ENCODE data around the gene MXRA7.

DNA sequence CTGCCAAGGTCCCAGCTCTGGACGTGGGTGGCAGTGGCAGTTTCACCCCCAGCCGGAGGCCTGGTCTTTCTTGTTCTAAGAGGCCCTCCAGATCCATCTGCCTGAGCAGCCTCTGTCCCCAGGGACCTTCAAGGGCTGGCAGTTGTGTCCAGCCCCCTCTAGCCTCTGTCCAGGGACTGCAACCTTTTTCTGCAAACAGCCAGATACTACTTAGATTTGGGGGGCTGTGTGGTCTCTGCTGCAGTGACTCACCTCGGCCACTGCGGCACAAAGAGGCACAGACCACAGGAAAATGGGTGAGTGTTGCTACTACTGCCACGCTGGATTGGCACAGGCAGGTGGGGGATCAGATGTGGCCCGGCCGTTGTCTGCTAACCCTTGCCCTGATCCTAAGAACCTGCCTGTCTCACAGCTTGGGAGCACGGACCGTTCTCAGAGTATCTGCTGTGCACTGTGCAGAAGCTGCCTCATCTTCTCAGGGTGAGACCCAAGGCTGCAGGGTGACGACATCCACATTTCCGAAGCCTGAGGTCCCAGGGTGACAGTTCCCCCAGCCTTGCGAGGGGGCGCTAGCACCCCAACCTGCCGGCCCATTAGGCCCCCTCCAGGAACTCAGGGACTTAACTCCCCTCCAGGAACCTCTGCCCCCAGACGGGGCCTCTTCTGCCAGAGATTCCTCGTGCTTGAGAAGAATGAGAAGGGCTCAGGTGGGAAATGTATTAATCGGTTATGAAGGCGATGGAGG, 27.6 kb downstream of the MXRA7 start:
- TF ChIP-seq, protein P1, sequence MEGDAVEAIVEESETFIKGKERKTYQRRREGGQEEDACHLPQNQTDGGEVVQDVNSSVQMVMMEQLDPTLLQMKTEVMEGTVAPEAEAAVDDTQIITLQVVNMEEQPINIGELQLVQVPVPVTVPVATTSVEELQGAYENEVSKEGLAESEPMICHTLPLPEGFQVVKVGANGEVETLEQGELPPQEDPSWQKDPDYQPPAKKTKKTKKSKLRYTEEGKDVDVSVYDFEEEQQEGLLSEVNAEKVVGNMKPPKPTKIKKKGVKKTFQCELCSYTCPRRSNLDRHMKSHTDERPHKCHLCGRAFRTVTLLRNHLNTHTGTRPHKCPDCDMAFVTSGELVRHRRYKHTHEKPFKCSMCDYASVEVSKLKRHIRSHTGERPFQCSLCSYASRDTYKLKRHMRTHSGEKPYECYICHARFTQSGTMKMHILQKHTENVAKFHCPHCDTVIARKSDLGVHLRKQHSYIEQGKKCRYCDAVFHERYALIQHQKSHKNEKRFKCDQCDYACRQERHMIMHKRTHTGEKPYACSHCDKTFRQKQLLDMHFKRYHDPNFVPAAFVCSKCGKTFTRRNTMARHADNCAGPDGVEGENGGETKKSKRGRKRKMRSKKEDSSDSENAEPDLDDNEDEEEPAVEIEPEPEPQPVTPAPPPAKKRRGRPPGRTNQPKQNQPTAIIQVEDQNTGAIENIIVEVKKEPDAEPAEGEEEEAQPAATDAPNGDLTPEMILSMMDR (IDR thresholded peaks at IDR 0.05; ENCODE audit: borderline replicate concordance, extremely low read depth, low read length, poor library complexity, severe bottlenecking): peak; percentile 21
- no peak for TF ChIP-seq EZH2 (IDR thresholded peaks at IDR 0.05; ENCODE audit: borderline replicate concordance, low read depth, low read length, severe bottlenecking)
